ENCODE results near the gene SPTBN1.

The SPTBN1 gene

DNA sequence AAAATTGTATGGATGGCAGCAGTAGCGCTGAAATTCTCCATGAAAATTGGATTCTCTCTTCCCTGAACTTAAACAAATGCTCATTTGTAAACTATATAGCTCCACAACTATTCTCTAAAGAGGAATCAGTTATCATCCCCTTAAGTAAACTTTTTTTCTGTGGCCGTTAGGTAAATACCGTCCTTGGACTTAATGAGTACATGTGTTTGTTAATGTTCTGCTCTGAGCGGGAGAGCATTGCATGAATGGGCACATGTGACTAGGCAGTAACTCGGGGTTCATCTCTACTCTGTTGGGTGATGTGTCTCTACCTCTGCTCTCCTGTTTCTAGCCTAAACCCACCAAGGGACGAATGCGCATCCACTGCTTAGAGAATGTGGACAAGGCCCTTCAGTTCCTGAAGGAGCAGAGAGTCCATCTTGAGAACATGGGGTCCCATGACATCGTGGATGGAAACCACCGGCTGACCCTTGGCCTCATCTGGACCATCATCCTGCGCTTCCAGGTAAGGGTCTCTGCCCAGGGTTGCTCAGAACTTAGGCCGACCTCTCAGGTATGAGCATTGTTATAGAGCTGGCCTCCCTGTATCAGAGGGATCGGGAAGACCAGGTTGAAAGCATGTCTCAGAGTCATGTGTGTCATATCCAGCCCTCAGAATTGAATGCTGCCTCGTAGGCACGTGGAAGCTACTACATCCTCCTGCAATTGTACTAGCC, 155.9 kb downstream of the SPTBN1 start:
- DNase-seq (ENCODE audit: low read depth) = no peak

GRCh38 chr2:54613386-54613785, 157.3 kb downstream of the SPTBN1 start:
- no peak for DNase-seq (ENCODE audit: low read depth)

DNA sequence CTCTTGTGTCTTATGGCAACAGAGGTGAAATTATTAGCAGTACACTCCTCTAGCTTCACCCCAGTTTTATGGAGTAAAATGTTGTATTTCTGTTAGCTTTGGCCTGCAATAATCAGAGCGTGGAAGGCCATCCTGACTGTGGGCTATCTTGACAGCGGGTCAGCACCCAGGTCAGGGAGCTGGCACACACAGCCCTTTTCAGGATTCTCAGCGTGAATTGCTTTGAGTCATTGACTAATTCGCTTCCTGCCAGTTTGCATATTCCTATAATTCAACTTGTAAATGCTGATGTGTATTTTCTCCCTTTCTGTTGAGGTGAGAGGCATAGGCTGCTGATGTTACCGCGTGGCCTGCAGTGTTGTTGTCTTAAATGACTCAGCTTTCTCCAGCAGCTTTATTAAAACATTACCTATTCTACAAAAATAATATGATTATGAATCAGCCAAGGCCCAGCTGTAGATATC, 157.7 kb downstream of the SPTBN1 start:
- no peak for DNase-seq (ENCODE audit: low read depth)

DNA sequence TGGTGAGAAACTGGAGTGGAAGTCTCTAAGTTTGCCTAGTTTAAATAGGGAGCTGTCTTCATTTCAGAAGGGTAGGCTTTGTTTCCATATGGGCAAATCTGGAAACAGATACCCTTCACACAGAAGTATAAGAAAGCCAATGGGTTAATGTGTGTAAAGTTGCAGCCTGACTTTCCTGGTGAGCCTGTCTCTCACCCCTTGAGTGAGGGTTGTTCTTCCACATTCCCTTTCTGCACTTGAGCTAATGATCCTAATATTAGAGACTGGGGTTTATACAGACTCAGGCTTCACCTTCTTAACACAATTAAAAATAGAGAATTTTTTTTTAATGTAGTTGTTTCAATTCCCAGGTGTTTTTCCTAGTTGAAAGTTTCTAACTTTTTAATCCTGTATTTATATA, 158.7 kb downstream of the SPTBN1 start:
- no peak for DNase-seq (ENCODE audit: low read depth)

DNA sequence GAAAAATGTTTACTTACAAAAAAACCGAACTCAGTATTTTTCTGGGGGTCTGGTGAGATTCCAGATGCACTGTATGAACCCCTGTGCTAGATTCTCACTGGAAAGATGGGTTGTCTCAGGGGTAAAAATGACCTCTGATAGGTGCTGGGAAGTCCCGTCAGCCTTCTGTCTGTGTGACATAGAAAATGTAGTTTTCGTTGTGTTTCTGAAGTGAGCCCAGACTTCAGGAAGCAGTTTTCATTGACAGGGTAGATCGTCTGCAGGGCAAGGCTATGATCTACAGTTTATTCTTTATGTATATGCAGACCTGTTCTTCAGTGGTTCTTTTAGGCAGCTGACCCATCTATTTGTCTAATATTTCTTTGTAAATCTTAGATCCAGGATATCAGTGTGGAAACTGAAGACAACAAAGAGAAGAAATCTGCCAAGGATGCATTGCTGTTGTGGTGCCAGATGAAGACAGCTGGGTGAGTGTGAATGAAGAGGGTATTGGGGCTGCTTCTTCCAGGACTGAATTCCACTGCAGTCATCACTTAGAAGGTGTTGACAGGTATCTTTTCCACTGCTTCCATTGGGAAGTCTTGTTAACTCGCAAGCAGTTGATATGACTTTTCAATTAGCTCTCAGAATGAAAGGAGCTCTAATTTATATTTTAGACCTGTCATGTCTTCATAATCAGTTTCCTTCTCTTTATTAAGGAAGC, 159.9 kb downstream of the SPTBN1 start:
- DNase-seq (ENCODE audit: low read depth) = no peak

GRCh38 chr2:54617409-54617808, 161.3 kb downstream of the SPTBN1 start:
- no peak for DNase-seq (ENCODE audit: low read depth)

DNA sequence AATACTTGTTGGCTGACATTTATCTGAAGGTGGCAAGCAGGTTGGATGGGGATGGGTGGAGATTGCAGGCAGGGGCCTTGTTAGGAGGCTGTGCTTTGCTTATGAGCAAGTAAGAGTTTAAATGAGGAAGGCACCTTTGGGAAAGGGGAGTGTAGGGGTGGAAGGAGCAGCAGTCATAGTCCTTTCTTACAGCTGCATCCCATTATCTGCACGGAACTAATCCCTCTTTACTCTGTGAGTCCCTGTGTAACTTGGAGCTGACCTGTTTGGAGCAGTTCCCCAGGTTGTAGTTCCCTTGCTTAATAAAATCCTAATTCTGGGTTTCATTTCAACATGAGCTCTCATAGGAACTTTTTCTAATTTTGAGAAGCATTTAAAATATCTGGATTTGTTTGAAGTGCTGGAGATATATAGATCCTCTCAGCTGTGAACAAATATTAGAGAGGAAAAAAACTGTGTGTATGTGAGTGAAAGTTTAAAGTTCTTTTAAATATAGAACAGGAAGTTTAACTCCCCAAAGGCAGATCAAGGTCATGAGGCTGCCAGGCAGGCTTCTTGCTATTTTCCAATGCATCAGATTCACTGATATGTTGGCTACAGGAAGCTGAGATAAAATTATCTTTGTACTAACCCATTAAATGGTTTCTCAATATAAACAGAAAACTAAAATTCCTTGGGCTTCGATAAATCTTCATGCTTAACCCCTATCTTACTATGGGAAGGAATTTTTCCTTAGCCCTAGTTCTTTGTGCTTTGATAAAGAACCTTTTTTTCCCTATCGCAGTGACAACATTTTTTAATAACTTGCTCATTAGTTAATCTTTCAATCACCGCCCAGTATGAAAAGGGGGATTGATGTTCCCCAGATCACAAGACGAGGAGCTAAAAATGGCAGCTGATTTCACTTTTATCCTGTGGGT, 162.8 kb downstream of the SPTBN1 start:
- DNase-seq (ENCODE audit: low read depth) = no peak

DNA sequence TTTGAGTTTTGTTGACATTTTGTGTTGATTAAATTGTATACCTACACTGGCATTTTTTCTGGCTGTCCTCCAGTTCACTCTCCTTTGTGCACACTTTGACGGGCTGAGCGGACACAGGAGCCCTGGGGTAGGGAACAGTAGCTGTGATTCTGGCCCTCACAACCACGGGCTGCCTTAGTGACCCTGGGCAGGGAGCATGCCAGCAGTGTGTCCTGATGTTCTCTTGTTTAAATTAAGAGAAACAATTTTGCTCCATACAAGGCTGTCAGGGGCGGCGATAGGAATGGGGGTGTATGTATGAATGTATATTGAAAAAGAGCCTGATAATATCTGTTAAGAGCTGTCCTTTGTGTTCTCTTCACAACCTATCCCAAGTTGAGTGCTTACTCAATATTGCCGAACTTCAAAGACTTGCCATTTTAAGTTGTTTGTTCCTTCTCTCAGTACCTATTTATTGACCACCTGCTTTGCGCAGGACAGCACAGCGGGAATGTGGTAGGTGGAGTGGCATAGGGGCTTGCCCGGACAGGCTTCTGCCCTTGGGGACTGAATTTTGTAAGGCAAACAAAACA, 163.6 kb downstream of the SPTBN1 start:
- no peak for DNase-seq (ENCODE audit: low read depth)

DNA sequence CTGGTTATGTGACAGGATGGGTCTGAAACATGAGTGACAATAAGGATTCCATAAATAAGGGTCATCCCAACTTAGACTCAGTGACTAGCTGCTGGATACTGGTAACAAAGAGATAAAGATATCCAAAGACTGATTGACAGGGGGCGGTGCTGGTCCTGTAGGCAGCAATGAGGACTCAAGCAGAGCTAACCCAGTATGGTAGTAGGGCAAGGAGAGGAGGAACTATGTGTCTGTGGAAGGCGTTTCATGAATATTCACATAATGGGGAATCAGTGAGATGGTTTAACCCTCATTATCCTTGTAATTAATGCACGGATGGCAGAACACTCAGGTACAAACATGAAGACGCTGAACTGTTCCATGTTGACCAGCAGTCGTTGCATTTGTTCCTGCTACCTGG, 164.8 kb downstream of the SPTBN1 start:
- no peak for DNase-seq (ENCODE audit: low read depth)

DNA sequence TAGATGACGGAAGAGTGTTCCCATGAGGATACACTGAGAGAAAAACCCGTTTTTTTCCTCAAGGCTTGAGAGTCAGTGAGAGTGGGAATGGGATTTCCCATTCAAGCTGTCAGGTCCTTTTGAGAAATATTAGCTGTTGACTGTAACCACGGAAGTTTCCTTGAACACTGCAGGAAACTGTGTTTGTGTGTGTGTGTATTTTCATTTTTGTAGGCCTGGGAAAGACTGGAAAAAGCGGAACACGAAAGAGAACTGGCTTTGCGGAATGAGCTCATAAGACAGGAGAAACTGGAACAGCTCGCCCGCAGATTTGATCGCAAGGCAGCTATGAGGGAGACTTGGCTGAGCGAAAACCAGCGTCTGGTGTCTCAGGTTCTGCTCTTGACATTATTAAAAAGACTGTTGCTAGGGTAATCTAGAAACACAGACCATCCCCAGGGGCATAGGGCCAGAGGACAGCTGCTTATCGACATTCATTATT, 168.5 kb downstream of the SPTBN1 start:
- DNase-seq (ENCODE audit: low read depth) = no peak

GRCh38 chr2:54626131-54626530, 170.0 kb downstream of the SPTBN1 start:
- no peak for DNase-seq (ENCODE audit: low read depth)

GRCh38 chr2:54626884-54627283, 170.8 kb downstream of the SPTBN1 start:
- DNase-seq (ENCODE audit: low read depth) = no peak

- no peak for DNase-seq (ENCODE audit: low read depth)
Measured at GRCh38 chr2:54627973-54628372, 171.8 kb downstream of the SPTBN1 start.

- DNase-seq (ENCODE audit: low read depth) = no peak
Measured at GRCh38 chr2:54628418-54628817, 172.3 kb downstream of the SPTBN1 start.

- no peak for DNase-seq (ENCODE audit: low read depth)
Measured at GRCh38 chr2:54628957-54629356, 172.8 kb downstream of the SPTBN1 start.

DNA sequence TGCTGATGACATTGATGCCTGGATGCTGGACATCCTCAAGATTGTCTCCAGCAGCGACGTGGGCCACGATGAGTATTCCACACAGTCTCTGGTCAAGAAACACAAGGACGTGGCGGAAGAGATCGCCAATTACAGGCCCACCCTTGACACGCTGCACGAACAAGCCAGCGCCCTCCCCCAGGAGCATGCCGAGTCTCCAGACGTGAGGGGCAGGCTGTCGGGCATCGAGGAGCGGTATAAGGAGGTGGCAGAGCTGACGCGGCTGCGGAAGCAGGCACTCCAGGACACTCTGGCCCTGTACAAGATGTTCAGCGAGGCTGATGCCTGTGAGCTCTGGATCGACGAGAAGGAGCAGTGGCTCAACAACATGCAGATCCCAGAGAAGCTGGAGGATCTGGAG, 173.3 kb downstream of the SPTBN1 start:
- no peak for DNase-seq (ENCODE audit: low read depth)

DNA sequence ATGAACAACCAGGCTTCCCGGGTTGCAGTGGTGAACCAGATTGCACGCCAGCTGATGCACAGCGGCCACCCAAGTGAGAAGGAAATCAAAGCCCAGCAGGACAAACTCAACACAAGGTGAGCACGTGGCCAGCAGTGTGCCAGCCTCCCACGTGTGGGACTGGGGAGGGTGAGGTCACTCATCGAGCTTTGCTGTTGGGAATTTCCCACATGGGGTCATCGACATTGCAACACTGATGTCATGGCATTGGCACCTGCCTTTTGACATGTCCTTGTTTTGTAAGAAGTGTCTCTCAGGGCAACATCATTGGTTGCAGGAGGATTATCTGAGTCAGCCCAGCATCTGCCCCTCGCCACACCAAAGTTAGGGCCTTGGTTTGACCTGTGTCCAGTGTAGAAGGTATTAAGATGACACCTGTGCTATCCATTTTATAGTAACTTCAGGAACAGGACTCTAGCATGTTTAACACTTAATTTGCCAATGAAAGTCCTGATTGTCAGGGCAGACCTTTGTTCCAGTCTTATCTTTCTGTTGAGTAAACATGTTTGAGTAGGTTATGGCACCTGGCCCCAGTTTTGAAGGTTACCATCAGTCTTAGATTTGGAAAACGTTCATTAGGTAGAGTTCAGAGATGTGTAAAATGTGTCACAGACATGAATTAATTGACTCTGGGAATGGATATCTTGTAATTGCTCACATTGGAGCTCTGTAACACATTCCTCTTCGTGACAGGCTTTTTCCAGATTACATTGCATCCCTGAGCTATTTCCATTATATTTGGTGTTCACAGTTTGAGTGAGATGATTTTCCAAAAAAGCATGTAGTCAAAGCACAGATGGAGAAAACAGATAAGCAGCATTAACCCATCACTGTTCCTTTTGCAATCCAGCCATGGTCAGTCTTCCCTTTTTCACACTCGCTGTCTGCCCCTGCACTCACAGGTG, 174.1 kb downstream of the SPTBN1 start:
- DNase-seq (ENCODE audit: low read depth) = no peak

- no peak for DNase-seq (ENCODE audit: low read depth)
Measured at GRCh38 chr2:54630858-54631497, 174.9 kb downstream of the SPTBN1 start.

- no peak for DNase-seq (ENCODE audit: low read depth)
Measured at GRCh38 chr2:54631755-54632154, 175.6 kb downstream of the SPTBN1 start.
